GM18868 (cell line): ENCODE results near the gene SSC4D.
"Not testable (repeated sequence)": the region's sequence is repeated elsewhere in the genome, so short reads cannot be mapped to it uniquely, and the experiment has no call there.

ENCODE experiments used
- ATAC-seq: cut with Tn5 transposase; IDR thresholded peaks from one replicate; pipeline ENCODE4 v1.9.1; 2021; ENCODE audit warnings: mild to moderate bottlenecking, moderate library complexity; ENCODE audit not compliant: unreplicated experiment

Gene SSC4D

DNA sequence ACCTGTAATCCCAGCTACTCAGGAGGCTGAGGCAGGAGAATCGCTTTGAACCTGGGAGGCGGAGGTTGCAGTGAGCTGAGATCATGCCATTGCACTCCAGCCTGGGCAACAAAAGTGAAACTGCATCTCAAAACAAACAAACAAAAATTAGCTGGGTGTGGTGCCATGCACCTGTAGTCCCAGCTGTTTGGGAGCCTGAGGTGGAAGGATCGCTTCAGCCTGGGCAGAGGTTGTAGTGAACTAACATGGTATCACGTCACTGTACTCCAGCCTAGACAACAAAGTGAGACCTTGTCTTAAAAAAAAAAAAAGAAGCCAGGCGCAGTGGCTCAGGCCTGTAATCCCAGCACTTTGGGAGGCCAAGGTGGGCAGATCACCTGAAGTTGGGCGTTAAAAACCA, 21.7 kb downstream of the SSC4D start:
- not testable (repeated sequence) for ATAC-seq

DNA sequence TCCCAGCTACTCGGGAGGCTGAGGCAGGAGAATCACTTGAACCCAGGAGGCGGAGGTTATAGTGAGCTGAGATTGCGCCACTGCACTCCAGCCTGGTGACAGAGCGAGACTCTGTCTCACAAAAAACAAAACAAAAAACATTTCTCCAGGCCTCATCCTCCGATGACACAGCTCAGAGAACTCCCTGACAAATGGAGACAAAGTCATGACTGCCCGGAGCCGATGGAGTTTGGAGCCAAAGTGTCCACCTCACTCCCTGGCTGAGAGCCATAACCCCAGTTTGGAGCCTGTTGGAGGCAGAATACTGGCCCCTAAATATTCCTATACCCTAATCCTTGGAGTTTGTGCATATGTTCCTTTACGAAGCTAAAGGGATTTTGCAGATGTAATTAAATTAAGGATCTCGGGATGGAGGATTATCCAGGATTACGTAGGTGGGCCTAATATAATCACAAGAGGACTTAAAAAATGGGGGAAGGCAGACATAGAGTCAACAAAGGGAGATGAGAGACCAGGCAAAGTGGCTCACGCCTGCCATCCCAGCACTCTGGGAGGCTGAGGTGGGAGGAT, 22.7 kb downstream of the SSC4D start:
- no peak for ATAC-seq

DNA sequence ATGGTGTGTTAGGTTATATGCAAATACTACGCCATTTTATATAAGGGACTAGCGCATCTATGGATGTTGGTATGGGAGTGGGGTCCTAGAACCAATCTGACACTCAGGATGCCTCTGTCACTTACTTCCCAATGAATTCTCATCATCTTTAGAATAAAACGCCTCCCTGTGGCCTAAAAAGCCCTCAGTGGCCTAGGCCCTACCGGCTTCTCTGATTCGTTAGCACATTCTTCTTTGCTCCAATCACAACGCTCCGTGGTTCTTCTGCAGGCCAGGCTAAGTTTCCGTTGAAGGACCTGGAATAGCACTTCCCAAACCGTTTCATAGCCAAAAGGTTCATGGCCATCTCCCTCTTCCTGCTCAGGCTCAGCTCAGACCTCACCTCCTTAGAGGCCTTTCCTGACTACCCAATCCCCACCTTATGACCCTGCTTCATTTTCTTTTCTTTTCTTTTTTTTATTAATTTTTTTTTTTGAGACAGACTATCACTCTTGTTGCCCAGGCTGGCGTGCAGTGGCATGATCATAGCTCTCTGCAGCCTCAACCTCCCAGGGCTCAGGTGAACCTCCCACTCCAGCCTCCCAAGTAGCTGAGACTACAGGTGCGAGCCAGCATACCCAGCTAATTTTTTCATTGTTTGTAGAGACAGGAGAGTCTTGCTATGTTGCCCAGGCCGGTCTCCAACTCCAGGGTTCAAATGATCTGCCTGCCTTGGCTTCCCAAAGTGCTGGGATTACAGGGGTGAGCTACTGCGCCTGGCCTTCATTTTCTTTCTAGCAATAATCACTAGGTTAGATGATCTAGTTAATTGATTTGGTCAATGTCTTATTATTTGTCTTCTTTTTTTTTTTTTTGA, 26.2 kb downstream of the SSC4D start:
- ATAC-seq: no peak

DNA sequence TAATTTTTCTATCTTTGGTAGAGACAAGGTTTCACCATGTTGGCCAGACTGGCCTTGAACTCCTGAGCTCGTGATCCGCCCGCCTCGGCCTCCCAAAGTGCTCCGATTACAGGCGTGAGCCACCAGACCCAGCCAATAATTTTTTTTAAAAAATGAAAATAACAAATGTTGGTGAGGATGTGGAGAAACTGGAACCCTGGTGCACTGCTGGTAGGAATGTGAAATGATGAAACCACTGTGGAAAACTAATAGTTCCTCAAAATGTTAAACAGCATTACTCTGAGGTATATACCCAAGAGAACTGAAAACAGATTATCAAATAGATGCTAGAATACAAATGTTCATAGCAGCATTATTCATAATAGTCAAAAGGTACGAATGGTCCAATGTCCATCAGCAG, 27.7 kb downstream of the SSC4D start:
- ATAC-seq: no peak

DNA sequence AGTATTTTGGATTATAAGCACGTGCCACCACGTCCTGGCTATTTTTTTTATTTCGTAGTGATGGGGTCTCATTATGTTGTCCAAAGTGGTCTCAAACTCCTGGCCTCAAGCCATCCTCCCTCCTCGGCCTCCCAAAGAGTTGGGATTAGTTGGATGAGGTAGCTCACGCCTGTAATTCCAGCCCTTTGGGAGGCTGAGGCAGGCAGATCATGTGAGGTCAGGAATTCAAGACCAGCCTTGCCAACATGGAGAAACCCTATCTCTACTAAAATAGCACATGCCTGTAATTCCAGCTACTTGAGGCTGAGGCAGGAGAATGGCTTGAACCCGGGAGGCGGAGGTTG, 28.9 kb downstream of the SSC4D start:
- no peak for ATAC-seq

DNA sequence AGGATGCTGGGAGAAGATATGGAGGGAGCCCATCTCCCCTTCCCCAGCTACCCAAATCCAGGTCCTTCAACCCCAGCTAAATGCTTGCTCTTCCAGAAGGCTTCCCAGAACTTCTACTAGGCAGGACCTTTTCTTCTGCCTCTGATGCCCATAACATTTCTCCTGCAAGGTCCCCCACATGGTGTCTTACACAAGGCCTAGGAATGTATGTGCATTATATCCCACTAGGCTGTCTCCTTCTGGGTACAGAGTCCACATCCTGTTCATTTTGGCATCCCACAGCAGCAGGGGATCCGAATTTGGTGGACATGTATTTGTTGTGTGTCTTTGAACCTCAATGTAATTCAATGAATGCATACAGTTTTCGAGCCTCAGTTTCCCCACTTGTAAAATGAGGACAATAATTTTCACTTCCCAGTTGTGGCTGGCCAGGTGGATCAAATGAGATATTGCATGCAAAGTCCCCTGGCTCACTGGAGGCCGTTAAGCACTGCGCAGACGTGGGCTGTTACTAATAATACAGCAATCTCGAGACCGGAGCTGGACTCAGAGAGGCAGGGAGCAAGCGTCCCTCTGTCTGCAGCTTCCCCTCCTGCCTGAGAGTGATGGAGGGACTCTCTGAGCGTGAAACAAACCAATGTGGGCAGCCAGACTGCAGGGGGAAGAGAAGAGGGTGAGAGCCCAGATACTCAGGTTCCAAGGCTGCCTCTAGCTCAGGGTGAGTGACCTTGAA, 32.1 kb downstream of the SSC4D start:
- no peak for ATAC-seq

DNA sequence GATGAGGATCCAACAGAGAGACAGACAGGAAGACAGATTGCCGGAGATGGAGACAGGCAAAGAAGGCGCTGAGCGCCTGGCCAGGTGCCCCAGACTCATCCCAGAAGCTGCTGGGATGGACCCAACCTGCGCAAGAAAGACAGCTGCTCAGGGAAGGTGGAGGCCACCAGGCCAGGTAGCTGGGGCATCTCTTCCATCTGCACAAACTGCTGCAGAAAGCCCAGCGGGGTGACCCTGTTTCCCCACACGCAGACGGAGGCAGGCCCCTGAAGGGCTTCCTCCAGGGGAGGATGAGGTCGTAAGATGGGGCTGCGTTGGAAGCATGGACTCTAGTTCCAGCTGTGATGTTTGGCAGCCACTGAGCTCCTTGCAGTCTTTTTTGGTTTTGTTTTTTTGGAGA, 34.2 kb downstream of the SSC4D start:
- no peak for ATAC-seq

DNA sequence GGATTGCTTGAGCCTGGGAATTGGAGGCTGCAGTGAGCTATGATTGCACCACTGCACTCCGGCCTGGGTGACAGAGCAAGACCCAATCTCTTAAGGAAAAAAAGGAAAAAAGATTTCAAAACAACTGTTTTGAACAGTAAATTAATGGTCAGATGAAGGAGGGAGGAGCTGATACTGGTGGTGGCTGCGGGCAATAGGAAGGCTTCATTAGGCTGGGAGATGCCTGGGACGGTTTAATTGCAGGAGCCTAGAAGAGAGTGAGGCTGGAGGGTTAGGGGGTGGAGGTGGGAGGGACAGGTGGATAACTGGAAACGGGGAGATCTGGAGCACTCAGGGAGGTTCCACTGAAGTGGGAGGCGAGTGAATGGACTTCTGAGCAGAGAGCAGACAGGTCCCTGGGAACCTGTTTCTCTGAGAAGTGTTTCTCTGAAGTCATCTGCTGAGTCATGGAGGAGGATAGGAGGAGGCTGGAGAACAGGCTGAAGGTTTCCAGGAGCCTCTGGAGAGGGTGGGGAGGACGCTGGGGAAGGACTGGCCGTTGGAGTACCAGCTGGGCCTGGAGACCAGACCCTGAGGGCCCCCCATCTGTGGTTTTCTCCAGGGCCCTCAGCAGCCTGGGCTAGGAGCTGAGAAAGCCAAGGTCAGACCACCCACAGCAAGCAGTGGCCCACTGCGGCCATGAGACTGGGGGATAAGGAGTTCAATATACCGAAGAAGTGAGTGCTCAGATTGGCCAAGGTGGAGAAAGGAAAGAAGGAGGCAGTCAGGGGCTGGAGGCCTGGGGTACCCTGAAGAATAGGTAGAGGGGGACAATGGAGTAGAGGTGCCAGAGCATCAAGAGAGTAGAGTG, 36.3 kb downstream of the SSC4D start:
- no peak for ATAC-seq

DNA sequence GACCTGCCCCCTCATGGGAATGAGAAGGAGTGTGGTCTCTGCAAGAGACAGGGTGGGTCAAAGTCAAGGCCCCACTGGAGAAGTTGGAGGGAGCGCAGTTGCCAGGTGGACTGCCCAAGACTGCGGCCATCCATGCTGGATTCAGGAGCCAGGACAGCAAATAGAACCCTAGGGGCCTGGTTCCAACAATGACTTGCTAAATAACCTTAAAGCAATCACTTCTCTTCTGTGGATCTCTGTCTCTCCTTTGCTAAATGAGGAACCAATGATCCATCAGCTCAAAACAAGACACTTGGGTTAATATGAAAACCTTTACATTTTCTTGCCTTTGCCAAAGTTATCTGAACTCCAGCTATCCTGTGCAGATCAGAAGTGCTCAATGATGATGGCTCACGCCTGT, 38.1 kb downstream of the SSC4D start:
- no peak for ATAC-seq

DNA sequence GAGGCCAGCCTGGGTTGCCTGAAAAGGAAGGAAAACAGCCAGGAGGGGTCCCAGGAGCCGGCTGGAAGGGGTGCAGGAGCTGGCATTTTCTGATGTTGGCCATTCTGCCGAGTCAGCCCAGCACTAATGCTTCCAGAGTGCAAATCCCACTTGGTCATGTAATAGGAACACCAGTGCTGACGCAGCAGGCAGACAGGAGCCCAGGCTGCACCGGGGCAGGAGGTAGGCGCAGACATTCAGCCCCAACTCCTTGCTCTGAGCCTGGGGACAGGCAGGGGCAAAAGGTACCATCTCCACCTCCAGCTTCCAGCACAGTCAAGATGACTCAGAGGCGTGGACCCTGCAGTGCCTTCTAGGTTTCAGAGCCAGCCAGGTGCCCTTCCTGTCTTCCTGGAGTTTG, 40.5 kb downstream of the SSC4D start:
- no peak for ATAC-seq

DNA sequence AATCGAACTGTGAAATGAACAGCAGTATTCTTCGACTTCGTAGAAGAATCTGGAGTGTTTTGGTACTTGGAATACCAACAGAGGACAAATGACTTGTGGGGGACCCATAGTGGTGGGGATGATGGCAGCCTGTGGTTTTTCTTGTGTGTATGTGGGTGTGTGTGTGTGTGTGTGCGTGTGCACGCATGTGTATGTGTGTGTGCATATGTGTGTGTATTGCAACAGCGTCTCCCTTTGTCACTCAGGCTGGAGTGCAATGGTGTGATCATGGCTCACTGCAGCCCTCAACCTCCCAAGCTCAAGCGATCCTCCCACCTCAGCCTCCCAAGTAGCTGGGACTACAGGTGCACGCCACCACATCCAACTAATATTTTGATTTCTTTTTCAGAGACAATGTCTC, 41.3 kb downstream of the SSC4D start:
- ATAC-seq: no peak

DNA sequence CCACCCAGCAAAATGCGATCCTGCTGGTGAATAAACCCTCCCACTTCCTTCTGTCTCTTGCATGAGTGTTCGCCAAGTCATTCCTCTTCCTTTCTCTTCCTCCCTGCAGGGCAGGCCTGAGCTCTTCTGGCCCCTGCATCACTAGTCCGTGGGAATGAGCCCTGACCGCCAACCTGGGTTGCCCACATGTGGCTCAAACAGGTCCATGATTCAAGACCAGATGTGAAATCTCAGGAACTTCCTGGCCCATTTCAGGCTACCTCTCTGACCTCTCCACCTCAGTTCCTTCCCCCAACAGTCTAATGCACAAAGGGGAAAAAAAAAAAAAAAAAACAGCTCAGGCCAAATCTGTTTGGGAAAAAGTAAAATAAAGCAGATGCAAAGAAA, 45.3 kb downstream of the SSC4D start:
- ATAC-seq: no peak

DNA sequence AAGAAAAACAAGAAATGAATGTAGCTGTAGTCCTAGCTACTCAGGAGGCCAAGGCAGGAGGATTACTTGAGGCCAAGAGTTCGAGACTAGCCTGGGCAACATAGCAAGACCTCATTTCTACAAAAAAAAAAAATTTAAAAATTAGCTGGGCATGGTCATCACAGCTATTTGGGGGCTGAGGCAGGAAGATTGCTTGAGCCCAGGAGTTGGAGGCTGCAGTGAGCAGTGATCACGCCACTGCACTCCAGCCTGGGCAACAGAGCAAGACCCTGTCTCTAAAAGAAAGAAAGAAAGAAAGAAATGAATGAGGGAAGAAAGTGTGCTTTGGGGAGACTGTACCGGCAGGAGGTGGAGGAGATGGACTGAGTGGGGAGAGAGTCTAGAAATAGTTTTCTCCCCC, 45.7 kb downstream of the SSC4D start:
- ATAC-seq: not testable (repeated sequence)

DNA sequence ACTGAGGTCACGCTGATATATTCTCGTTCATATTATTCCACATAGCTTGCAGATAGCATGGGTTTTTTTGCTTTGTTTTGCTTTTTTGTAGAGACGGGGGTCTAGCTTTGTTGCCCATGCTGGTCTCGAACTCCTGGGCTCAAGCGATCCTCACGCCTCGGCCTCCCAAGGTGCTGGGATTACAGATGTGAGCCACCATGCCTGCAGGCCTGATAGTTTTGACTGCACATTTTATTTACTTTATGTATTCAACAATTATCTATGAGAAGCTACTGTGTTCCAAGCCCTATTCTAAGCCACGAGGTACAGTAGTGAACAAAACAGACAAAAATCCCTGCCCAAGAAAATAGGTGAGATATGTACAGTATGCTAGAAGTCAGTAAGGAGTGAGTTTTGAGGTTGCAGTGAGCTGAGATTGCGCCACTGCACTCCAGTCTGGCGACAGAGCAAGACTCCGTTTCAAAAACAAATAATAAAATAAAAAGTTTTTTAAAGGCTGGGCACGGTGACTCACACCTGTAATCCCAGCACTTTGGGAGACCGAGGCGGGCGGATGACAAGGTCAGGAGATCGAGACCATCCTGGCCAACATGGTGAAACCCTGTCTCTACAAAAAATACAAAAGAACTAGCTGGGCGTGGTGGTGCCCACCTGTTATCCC, 49.4 kb downstream of the SSC4D start:
- ATAC-seq: no peak

DNA sequence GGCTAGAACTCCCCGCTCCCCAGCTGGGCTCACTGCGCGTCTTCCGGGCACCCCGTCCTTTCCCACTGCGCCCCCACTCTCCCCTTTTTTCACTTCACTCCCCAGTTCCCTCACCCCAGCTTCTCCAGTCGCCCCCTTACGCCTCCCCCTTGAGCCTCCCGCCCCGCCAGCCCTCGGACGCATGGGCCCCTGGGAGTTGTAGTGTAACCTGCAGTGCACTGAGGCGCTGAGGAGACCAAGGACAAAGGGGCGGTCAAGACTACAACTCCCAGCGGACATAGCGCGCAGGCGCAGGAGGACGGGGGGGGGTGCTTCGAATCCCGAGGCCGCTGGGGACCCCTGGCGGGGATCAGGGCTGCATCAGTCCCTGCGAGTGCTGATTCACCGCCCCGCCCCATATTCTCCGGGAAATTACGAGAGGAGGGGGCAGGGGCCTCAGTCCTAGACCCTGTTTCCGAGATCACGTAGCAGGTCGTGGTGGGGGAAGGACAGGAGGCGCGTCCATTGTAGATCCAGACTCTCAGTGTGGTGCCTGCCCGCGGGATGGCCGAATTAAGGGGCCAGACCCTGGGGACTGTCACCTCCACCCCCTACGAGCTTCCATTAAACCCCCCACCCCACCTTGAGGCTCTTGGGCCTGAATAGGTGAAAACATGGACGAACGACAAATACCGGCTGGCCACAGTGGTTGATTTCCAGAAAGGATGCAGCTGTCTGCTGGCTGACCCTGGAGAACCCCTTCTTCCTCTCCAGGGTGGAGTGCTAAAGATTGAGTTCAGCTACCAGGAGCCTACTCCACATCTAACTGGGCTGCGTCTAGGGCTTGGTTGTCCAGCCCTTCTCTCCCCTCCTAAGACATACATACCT, 50.2 kb downstream of the SSC4D start:
- ATAC-seq: peak; percentile 92

DNA sequence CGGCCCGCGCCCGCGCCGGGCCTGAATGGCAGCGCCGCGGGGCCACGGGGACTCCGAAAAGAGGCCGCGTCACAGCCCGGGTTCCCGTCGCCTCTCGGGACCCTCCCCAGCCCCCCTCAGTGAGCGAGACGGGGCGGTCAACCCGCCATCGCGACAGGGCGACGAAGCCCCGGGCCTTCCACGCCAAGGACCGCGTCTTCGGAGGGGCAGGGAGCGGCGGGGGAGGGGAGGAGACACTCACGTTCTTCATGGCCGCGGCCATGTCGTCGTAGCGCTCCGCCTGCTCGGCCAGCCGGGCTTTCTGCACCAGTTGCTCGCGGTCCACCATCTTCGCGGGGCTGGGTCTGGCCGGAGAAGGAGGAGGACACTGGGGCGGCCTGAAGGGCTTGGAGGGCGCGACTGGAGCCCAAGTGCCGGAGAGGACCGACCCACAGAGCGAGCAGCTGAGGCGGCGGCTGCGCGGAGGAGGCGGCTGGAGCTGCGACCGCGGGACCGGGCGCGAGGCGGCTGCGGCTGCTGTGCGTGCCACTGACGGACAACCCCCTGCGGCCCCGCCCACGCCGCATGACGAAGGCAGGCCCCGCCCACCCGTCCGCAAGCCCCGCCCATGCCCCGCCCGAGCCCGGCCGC, 50.9 kb downstream of the SSC4D start, which contains the start of gene YWHAG:
YWHAG (minus strand) TSS at position 511 of the 630 bp plus-strand sequence; CDS start at position 328, 183 bp downstream.
- peak; percentile 54 for ATAC-seq

DNA sequence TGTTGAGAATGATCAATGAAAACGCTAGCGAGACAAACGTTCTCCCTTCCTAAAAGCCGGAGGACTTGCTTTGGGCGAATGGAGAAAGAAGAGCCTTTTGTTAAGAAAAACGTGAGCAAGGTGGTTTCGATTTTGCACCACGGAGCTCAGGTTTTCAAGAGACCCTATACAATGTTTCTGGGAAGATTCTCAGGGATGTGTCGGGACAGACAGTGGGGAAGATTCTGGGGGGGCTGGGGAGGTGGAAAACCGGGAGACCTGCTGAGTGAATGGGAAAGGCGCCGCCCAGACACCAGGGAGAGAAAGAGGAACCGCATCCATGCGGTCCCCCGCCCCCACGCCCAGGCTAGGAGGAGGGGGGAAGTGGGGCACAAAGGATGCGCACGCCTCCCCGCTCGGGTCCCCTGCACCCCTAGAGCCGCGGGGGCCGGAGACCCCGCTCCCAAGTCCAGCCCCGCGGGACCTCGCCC, 51.5 kb downstream of the SSC4D start:
- peak; percentile 23 for ATAC-seq

DNA sequence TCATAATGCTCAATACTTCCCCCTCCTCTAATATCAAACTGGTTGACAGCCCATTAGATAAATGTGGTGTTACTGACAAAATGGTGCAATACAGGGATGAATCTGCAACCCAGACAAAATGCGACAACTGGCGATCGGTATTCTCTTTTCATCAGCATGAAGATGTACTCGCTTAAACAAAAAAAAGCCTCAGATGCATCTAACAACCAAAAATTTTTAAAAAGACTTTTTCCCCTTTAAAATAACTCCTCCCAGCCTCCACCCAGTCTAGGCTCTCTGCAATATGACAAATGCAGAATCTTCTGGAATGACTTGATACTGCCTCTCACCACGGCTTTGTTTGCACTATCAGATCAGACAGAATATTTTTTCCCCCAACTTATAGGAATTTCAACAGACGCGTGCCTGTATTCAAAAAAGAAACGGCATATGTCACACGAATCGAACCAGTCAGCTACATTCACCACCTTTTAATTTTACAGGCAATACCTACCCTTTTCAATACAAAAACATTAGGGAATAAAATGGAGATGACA, 52.0 kb downstream of the SSC4D start:
- no peak for ATAC-seq

DNA sequence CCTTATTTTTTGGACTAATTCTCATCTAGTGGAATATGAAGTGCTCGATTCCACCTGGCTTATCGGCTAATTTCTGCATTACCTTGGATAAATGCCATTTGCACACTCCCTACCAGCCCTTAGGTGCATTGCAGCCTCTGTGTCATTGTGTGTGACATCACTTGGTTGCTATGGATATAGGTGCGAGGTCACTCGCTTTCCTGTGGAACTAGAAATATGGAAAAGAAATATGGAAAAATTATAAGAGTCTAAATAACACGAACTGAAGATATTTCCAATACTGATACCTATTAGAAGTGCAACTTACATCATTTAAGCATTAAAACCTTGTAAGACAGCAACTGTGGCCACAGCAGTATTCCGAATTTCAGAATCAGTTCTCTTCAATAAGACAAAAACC, 52.7 kb downstream of the SSC4D start:
- no peak for ATAC-seq
